IMR-90 (cell line): ENCODE results near the gene RPAP2. TPM values are rescaled to one million over a fixed set of nuclear protein-coding genes. Genes with fewer than 3 reads are reported as not detected.

ENCODE experiments used
- ATAC-seq: fragments of 200-7000 bp; cut with Tn5 transposase; 2 replicates; pipeline ENCODE4 v1.9.1; 2020; ENCODE audit warnings: low read depth, mild to moderate bottlenecking, moderate library complexity
- BruUV-seq: library from RNA; stranded (reverse); fragments of 400-500 nt; replicated peaks from 2 replicates; lab custom pipeline; 2021; lab: Mats Ljungman, UMichigan
- CTCF ChIA-PET: fragments of 300-600 bp; formaldehyde crosslinking; extraction: SDS; loops from one replicate; lab custom pipeline; 2021; ENCODE audit warnings: antibody characterized with exemption; lab: Yijun Ruan, JAX
- POLR2A ChIA-PET: fragments of 300-600 bp; sonication (Branson Sonifier 250); formaldehyde crosslinking; loops from one replicate; lab custom pipeline; 2022; ENCODE audit warnings: antibody characterized with exemption; ENCODE audit not compliant: unreplicated experiment; lab: Charles Lee
- DNase-seq: peaks from one replicate; pipeline ENCODE4 v3.0.0; 2013
- H2AFZ ChIP-seq: replicated peaks from 2 replicates; pipeline ENCODE3; 2013; ENCODE audit warnings: low read length, mild to moderate bottlenecking; ENCODE audit not compliant: poor library complexity
- H2AK5ac ChIP-seq: 2 replicates; pipeline ENCODE4 v1.6.1; 2013; ENCODE audit warnings: low read depth, low read length, inconsistent platforms
- H2AK9ac ChIP-seq: replicated peaks from 2 replicates; pipeline ENCODE3; 2013; ENCODE audit warnings: mild to moderate bottlenecking, low read depth, low read length, moderate library complexity; ENCODE audit not compliant: poor library complexity
- H2BK120ac ChIP-seq: 2 replicates; pipeline ENCODE4 v1.6.1; 2013; ENCODE audit warnings: low read depth, low read length, inconsistent platforms
- H2BK15ac ChIP-seq: 3 replicates; pipeline ENCODE4 v1.6.1; 2013; ENCODE audit warnings: low read depth, low read length, inconsistent platforms
- H2BK20ac ChIP-seq: 2 replicates; pipeline ENCODE4 v1.6.1; 2013; ENCODE audit warnings: low read depth, mild to moderate bottlenecking, inconsistent platforms, low read length, moderate library complexity
- H2BK5ac ChIP-seq: 2 replicates; pipeline ENCODE4 v1.6.1; 2013; ENCODE audit warnings: mild to moderate bottlenecking, low read depth, low read length, inconsistent platforms; ENCODE audit not compliant: poor library complexity, severe bottlenecking
- H3K14ac ChIP-seq: replicated peaks from 2 replicates; pipeline ENCODE4 v1.6.1; 2013; ENCODE audit warnings: low read depth, low read length, inconsistent platforms
- H3K18ac ChIP-seq: 2 replicates; pipeline ENCODE4 v1.6.1; 2013; ENCODE audit warnings: low read depth, low read length, control low read depth
- H3K23ac ChIP-seq: 2 replicates; pipeline ENCODE4 v1.6.1; 2013; ENCODE audit warnings: low read depth, low read length, inconsistent platforms
- H3K27ac ChIP-seq: 2 replicates; pipeline ENCODE4 v1.5.1; 2013; ENCODE audit warnings: mild to moderate bottlenecking, control low read depth, low read length; ENCODE audit not compliant: insufficient read depth
- H3K27me3 ChIP-seq: 2 replicates; pipeline ENCODE4 v1.6.1; 2013; ENCODE audit warnings: low read length; ENCODE audit not compliant: control insufficient read depth, insufficient read depth
- H3K36me3 ChIP-seq: 2 replicates; pipeline ENCODE4 v1.6.1; 2013; ENCODE audit warnings: low read length, mixed read lengths; ENCODE audit not compliant: control insufficient read depth, insufficient read depth
- H3K4ac ChIP-seq: 2 replicates; pipeline ENCODE4 v1.6.1; 2013; ENCODE audit warnings: low read depth, low read length, inconsistent platforms
- H3K4me1 ChIP-seq: 2 replicates; pipeline ENCODE4 v1.6.1; 2013; ENCODE audit warnings: low read length, mixed read lengths; ENCODE audit not compliant: control insufficient read depth, insufficient read depth
- H3K4me2 ChIP-seq: 2 replicates; pipeline ENCODE4 v1.6.1; 2013; ENCODE audit warnings: low read depth, mild to moderate bottlenecking, control low read depth, low read length, moderate library complexity
- H3K4me3 ChIP-seq: 2 replicates; pipeline ENCODE4 v1.5.1; 2013; ENCODE audit warnings: low read depth, mild to moderate bottlenecking, control low read depth, low read length, moderate library complexity; ENCODE audit not compliant: insufficient read depth
- H3K56ac ChIP-seq: 2 replicates; pipeline ENCODE4 v1.6.1; 2013; ENCODE audit warnings: low read length, inconsistent platforms; ENCODE audit not compliant: insufficient read depth; ENCODE audit errors: extremely low read depth
- H3K79me1 ChIP-seq, 2 experiments: 2 replicates each; pipeline ENCODE4 v1.6.1; 2013; ENCODE audit warnings: low read length in 2 of 2, inconsistent platforms in 1 of 2, low read depth in 1 of 2
- H3K9ac ChIP-seq: 2 replicates; pipeline ENCODE4 v1.6.1; 2013; ENCODE audit warnings: low read depth, low read length, control low read depth
- H3K9me1 ChIP-seq: 2 replicates; pipeline ENCODE4 v1.6.1; 2013; ENCODE audit warnings: low read length, inconsistent platforms; ENCODE audit not compliant: insufficient read depth
- H3K9me3 ChIP-seq: 2 replicates; pipeline ENCODE4 v1.6.1; 2013; ENCODE audit warnings: low read length; ENCODE audit not compliant: control insufficient read depth, insufficient read depth
- H4K20me1 ChIP-seq: 2 replicates; pipeline ENCODE4 v1.6.1; 2013; ENCODE audit warnings: low read length, inconsistent platforms; ENCODE audit not compliant: insufficient read depth
- H4K5ac ChIP-seq: 2 replicates; pipeline ENCODE4 v1.6.1; 2013; ENCODE audit warnings: mild to moderate bottlenecking, low read depth, low read length, control low read depth
- H4K8ac ChIP-seq, 2 experiments: 2 replicates each; pipeline ENCODE4 v1.6.1; 2013; ENCODE audit warnings: low read depth in 2 of 2, low read length in 2 of 2, control low read depth in 1 of 2, inconsistent platforms in 1 of 2
- H4K91ac ChIP-seq: 2 replicates; pipeline ENCODE4 v1.6.1; 2013; ENCODE audit warnings: low read depth, low read length, inconsistent platforms; ENCODE audit not compliant: insufficient read depth
- BHLHE40 ChIP-seq: fragments of 150-350 bp; IDR thresholded peaks from 2 replicates; pipeline ENCODE4 v1.6.1; 2016; ENCODE audit warnings: mild to moderate bottlenecking, low read depth, low read length
- CEBPB ChIP-seq: IDR thresholded peaks from 2 replicates; pipeline ENCODE4 v1.6.1; 2012; ENCODE audit warnings: low read depth, low read length, improper control_type of control experiment
- CHD1 ChIP-seq: IDR thresholded peaks from 2 replicates; pipeline ENCODE4 v1.6.1; 2012; ENCODE audit warnings: low read depth, low read length, improper control_type of control experiment
- ELK1 ChIP-seq: fragments of 150-350 bp; IDR thresholded peaks from 2 replicates; pipeline ENCODE4 v1.6.1; 2016; ENCODE audit warnings: low read depth, mild to moderate bottlenecking, low read length, moderate library complexity, borderline replicate concordance
- FOS ChIP-seq: fragments of 150-350 bp; IDR thresholded peaks from 2 replicates; pipeline ENCODE4 v1.6.1; 2016; ENCODE audit warnings: low read depth, low read length
- MAFK ChIP-seq: IDR thresholded peaks from 2 replicates; pipeline ENCODE4 v1.6.1; 2012; ENCODE audit warnings: low read depth, low read length, improper control_type of control experiment
- MAZ ChIP-seq: IDR thresholded peaks from 2 replicates; pipeline ENCODE4 v1.6.1; 2012; ENCODE audit warnings: low read depth, mild to moderate bottlenecking, low read length, improper control_type of control experiment, moderate library complexity, borderline replicate concordance
- MXI1 ChIP-seq: IDR thresholded peaks from 2 replicates; pipeline ENCODE4 v1.6.1; 2012; ENCODE audit warnings: low read depth, mild to moderate bottlenecking, low read length, moderate library complexity, borderline replicate concordance
- NFE2L2 ChIP-seq: fragments of 150-350 bp; IDR thresholded peaks from 2 replicates; pipeline ENCODE4 v1.6.1; 2016; ENCODE audit warnings: low read depth, mild to moderate bottlenecking, low read length
- POLR2A ChIP-seq: IDR thresholded peaks from 2 replicates; pipeline ENCODE4 v1.6.1; 2012; ENCODE audit warnings: mild to moderate bottlenecking, low read depth, low read length
- RAD21 ChIP-seq: IDR thresholded peaks from 2 replicates; pipeline ENCODE4 v1.6.1; 2012; ENCODE audit warnings: low read length, improper control_type of control experiment
- RCOR1 ChIP-seq: IDR thresholded peaks from 2 replicates; pipeline ENCODE4 v1.6.1; 2012; ENCODE audit warnings: mild to moderate bottlenecking, low read length, improper control_type of control experiment; ENCODE audit not compliant: insufficient replicate concordance
- RFX5 ChIP-seq: IDR thresholded peaks from 2 replicates; pipeline ENCODE4 v1.8.0; 2012; ENCODE audit warnings: low read depth, mild to moderate bottlenecking, low read length, moderate library complexity
- SMC3 ChIP-seq: fragments of 150-350 bp; IDR thresholded peaks from 2 replicates; pipeline ENCODE4 v1.6.1; 2016; ENCODE audit warnings: low read depth, mild to moderate bottlenecking, antibody characterized with exemption, low read length, moderate library complexity
- WGBS, 2 experiments: methylation state at CpG; one replicate each; pipeline versions ENCODE4 v1.1.5 to v1.1.7; 2013; ENCODE audit warnings: missing lambda C conversion rate in 2 of 2; ENCODE audit not compliant: insufficient read length in 1 of 2; ENCODE audit errors: extremely low coverage in 2 of 2; 5-methylcytosine and 5-hydroxymethylcytosine counted together
- dilution Hi-C: fragments of 300-500 bp; cut with HindIII; formaldehyde crosslinking; loops from one replicate; pipeline ENCODE4 v1.14.3; 2018; ENCODE audit warnings: low sequenced_read_pairs; ENCODE audit not compliant: unreplicated experiment
- in situ Hi-C: fragments of 300-500 bp; cut with MboI; formaldehyde crosslinking; loops from 3 replicates; pipeline ENCODE4 v1.14.3; 2019; ENCODE audit warnings: low sequenced_read_pairs, inconsistent platforms, mixed read lengths
- intact Hi-C: fragments of 100-400 bp; cut with micrococcal nuclease; formaldehyde crosslinking; loops from 2 replicates; pipeline ENCODE4 v1.10.0; 2022
- polyA plus RNA-seq, 3 experiments: library from polyadenylated mRNA; depleted of rRNA; stranded (reverse); fragments of >200 nt; gene quantifications; 2 replicates each; pipeline ENCODE4 v1.2.3, GENCODE V29; 2012; ENCODE audit warnings: low replicate concordance in 1 of 3
- total RNA-seq: library from RNA; depleted of rRNA; stranded (reverse); fragments of >200 nt; gene quantifications from 2 replicates; pipeline ENCODE4 v1.2.3, GENCODE V29; 2012
- TF ChIP-seq, protein P1 (sequence below): fragments of 150-350 bp; IDR thresholded peaks from 2 replicates; pipeline ENCODE4 v1.6.1; 2017; ENCODE audit warnings: mild to moderate bottlenecking, antibody characterized with exemption, low read length, low read depth
- TF ChIP-seq, protein P2 (sequence below): conservative IDR thresholded peaks from 2 replicates; pipeline ENCODE4 v1.5.1; 2012; ENCODE audit warnings: mild to moderate bottlenecking, low read depth, low read length, improper control_type of control experiment

RPAP2 gene
- total and polyA plus RNA-seq, 2 of the 4 experiments (the other 2 are of a cell fraction): 7.1 to 13.6 TPM

DNA sequence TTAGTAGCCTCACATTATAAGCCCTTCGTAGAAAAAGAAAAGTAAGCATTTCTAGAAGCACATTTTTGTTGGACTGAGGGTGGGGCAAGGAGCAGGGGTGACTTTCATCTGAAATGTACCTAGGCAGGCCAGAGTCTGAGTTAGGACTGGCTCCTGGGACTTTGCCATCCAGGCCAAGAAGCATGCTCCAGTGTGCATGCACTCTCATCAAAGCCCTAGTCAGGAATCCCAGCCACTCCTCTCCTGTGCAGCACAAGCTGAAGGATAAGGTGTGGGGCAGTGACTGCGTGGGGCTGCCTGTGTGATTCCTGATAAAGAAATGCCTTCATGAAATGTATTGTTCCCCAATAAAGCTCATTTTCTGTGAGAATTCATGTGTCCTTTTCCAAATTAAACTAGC lies 99.7 kb downstream of the RPAP2 start:
- no TSS peak for BruUV-seq
- Histone ChIP-seq H4K5ac (no peak overlapping the region), H3K36me3 (no peaks in the 10 kb centered on the region), H3K56ac (no peak overlapping the region), H3K27me3 (no peaks in the 10 kb centered on the region), H2BK20ac (no peak overlapping the region), H3K14ac (no peak overlapping the region), H4K20me1 (no peaks in the 10 kb centered on the region), H2AK9ac (no peak overlapping the region), H3K4ac (no peak overlapping the region), H3K27ac (no peak overlapping the region), H4K8ac (no peak overlapping the region), H3K9ac (no peak overlapping the region), H3K9me1 (no peaks in the 10 kb centered on the region), H4K91ac (no peak overlapping the region), H3K4me1 (no peaks in the 10 kb centered on the region), H3K23ac (no peak overlapping the region), H3K9me3 (peaks cover 11% of the 10 kb centered on the region), H3K4me3 (no peak overlapping the region), H2AFZ (no peak overlapping the region), H3K79me1 (no peaks in the 10 kb centered on the region), H2BK120ac (no peak overlapping the region), H3K4me2 (no peak overlapping the region), H3K18ac (no peak overlapping the region), H2BK5ac (no peak overlapping the region), H2AK5ac (no peak overlapping the region), H2BK15ac (no peak overlapping the region)
- TF ChIP-seq NFE2L2 (no peak), FOS (no peak), CEBPB (no peak), MXI1 (no peak), BHLHE40 (no peak), RAD21 (no peak), MAFK (no peak), MAZ (no peak), SMC3 (no peak), RFX5 (no peak), ELK1 (no peak), RCOR1 (no peak), POLR2A (no peak), CHD1 (no peak)
- TF ChIP-seq, protein P1, sequence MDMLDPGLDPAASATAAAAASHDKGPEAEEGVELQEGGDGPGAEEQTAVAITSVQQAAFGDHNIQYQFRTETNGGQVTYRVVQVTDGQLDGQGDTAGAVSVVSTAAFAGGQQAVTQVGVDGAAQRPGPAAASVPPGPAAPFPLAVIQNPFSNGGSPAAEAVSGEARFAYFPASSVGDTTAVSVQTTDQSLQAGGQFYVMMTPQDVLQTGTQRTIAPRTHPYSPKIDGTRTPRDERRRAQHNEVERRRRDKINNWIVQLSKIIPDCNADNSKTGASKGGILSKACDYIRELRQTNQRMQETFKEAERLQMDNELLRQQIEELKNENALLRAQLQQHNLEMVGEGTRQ: no peak
- TF ChIP-seq, protein P2, sequence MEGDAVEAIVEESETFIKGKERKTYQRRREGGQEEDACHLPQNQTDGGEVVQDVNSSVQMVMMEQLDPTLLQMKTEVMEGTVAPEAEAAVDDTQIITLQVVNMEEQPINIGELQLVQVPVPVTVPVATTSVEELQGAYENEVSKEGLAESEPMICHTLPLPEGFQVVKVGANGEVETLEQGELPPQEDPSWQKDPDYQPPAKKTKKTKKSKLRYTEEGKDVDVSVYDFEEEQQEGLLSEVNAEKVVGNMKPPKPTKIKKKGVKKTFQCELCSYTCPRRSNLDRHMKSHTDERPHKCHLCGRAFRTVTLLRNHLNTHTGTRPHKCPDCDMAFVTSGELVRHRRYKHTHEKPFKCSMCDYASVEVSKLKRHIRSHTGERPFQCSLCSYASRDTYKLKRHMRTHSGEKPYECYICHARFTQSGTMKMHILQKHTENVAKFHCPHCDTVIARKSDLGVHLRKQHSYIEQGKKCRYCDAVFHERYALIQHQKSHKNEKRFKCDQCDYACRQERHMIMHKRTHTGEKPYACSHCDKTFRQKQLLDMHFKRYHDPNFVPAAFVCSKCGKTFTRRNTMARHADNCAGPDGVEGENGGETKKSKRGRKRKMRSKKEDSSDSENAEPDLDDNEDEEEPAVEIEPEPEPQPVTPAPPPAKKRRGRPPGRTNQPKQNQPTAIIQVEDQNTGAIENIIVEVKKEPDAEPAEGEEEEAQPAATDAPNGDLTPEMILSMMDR: no peak
- in situ Hi-C loops (no loop called here), dilution Hi-C loops (no loop called here), intact Hi-C loops (no loop called here)
- POLR2A ChIA-PET: no interaction called here
- no CpG with 5 or more reads among the region's 2 CpGs for WGBS, 2 experiments
- ATAC-seq (no peak), DNase-seq (no peak)
- CTCF ChIA-PET: no interaction called here
